GM15510 (cell line): ENCODE data around the gene RCVRN.

Source experiments
- POLR2A ChIP-seq: IDR thresholded peaks from 3 replicates; pipeline ENCODE4 v1.6.1; 2011; ENCODE audit warnings: borderline replicate concordance; ENCODE audit not compliant: insufficient read length; ENCODE audit errors: extremely low read depth

RCVRN gene

GRCh38 chr17:9905078-9905415, at the start of gene RCVRN:
TSS of gene RCVRN (minus strand) at chr17:9905271. CDS start at chr17:9905180, 91 bp downstream.
- TF ChIP-seq POLR2A: no peak

DNA sequence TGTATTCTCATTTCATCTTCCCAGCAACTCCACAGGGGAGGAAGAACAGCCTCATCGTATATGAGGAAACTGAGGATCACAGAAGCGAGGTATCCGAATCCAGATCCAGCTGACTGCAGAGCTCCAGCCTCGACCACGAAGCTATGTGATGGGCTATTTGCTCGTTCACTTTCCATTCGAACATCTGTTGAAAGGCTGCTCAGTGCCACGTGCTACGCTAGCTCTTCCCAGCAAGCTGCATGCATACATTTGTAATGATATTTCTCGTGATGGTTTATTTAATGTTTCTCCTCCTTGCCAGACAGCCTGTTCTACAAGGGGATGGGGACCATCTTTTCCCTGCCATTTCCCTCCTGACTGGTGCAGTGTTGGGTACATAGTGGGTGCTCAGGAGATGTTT, 48.4 kb upstream of the RCVRN start:
- TF ChIP-seq POLR2A: no peak

DNA sequence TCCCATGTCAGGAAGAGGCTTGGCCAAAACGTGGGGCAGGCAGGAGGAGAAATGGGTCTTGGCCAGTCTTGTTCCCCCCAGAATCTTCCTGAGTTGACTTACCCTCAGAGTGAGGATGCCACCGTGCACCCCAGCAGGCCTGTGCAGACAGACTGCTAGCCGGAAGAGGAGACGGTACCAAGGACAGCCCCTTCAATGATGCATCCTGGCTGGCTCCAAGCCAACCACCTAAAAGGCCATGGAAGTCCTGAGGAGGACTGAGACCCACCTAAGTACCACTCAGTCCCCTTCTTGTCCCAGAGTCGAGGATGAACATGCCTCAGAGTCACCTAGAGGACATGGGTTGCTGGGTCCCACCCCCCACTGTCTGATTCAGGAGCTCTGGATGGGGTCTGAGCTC, 46.7 kb upstream of the RCVRN start:
- TF ChIP-seq POLR2A: no peak

DNA sequence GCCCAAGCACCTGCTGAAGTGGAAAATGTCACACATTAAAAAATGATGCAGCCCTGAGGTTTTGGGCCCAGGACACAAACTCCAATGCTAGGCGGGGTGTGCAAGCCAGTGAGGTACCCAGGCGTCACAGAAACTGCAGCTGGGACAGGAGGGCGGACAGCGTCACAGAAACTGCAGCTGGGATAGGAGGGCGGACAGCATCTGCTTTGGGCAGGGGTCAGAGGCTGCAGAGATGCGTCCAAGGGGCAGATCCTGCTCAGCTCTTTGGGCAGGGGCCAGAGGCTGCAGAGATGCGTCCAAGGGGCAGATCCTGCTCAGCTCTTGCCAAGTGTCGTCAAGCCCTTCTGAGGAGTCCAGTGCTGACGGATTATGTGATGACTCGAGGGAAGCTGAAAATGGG, 43.9 kb upstream of the RCVRN start:
- no peak for TF ChIP-seq POLR2A

DNA sequence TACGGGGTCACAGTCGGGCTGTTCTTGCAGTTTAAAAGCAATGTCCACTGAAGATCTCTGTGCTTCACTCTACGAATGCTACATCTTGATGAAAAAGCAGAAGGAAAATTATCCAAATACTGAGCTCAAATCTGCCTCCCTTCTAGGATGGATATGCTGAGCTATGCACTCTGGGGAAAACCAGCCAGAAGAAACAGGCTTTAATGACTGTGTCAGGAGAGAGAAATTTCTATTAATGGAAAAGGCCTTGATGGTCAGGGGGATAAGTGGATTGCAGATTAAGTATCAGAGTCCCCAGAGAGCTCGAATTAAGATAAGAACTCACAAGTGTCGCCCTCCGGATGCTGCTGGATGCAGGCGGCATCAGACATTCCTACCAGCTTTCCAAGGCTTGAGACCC, 39.6 kb upstream of the RCVRN start:
- TF ChIP-seq POLR2A: no peak

GRCh38 chr17:9943343-9943742, 38.3 kb upstream of the RCVRN start:
- TF ChIP-seq POLR2A: no peak

GRCh38 chr17:9942885-9943284, 37.8 kb upstream of the RCVRN start:
- TF ChIP-seq POLR2A: no peak

DNA sequence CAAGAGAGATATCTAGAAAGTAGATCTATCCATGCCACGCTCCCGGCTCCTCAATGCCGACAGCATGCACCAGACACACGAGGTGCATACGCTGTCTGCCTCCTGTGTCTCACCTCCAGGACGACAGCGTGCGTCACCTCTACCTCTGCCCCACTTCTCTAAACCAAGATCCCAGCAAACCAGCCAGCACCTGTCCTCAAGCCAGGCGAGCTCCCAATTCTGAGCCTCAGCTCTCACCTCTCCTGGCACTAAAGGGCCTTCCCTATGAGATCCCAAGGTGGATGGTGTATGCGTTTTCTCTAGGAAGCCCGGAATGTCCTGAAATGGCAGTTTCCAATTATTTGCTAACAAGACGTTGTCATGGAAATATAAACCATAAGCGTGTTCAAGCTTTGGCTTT, 36.2 kb upstream of the RCVRN start:
- no peak for TF ChIP-seq POLR2A

DNA sequence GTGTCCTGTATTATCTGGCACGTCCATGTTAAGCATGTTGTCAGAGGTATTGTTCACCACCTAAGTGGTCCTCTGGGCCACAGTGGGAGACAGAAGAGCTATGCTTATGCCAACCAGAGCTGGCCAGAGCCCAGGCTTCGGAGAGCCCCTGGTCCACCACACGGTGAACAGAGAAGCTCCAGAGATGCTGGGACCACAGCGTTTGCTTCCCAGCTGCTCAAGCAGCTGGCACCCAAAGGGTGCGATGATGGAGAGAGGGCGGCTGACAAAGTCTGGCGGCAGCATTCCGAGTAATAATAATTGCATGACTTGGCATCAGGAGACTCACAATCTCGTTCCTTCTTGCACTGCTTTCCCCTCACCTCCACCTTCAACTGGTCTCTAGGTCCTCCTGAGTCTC, 35.8 kb upstream of the RCVRN start:
- no peak for TF ChIP-seq POLR2A

GRCh38 chr17:9938764-9939163, 33.7 kb upstream of the RCVRN start:
- no peak for TF ChIP-seq POLR2A

DNA sequence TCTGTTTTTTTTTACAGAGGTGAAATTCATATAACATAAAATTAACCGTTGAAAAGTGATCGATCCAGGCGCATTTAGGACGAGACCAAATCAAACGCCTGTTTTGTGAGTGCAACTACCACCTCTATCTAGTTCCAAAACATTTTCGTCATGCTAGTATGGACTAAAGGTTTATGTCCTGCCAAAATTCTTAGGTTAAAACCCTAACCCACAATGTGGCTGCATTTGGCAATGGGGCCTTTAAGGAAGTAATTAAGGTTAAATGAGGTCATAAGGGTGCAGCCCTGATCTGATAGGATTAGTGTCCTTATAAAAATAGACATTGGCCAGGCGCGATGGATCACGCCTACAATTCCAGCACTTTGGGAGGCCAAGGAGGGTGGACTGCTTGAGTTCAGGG, 32.8 kb upstream of the RCVRN start:
- TF ChIP-seq POLR2A: no peak

DNA sequence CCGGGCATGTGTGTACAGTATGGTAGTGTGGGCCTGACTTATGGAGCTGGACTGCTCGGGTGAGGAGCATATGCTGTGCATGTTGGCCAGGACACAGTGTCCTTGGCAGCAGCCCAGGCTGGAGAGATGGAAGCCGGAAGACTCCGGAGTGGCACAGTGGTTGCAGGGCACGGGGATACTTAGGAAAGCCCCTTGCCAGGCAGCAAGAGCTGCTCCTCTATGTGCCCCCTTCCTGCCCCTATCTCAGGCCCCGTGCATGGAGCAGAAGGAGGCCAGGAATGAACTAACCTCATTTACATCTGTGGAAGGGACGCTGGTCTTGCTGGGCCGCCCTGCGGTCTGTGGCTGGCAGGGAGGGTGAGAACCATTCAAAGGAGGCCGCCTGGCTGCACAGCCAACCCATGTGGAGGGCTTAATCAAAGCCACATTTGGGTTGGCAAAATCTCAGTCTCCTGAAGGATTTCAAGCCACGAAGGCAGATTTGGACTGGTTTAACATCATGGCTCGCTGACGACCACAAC, 32.2 kb upstream of the RCVRN start:
- TF ChIP-seq POLR2A: no peak

GRCh38 chr17:9936095-9936494, 31.0 kb upstream of the RCVRN start:
- no peak for TF ChIP-seq POLR2A

- TF ChIP-seq POLR2A: no peak
Measured at GRCh38 chr17:9935408-9935807, 30.3 kb upstream of the RCVRN start.

DNA sequence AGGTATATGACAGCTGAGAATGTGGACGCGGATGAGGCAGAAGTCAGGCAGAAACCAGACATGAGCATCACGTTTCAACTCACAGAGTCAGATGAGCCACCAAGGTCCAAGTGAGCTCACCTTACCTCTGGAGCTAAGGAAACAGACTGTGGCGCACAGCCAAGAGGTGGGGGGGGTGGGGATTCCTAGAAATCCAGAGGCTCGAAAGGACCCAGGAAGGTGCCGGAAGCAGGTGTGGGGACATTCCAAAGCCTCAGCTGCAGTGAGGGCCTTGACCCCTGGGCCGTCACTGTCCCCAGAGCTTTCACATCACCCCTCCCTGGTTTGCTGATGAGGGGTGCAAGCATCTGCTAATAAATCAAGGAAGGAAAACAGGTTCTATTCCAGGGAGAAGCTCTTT, 29.3 kb upstream of the RCVRN start:
- no peak for TF ChIP-seq POLR2A

- no peak for TF ChIP-seq POLR2A
Measured at GRCh38 chr17:9932491-9932890, 27.4 kb upstream of the RCVRN start.

DNA sequence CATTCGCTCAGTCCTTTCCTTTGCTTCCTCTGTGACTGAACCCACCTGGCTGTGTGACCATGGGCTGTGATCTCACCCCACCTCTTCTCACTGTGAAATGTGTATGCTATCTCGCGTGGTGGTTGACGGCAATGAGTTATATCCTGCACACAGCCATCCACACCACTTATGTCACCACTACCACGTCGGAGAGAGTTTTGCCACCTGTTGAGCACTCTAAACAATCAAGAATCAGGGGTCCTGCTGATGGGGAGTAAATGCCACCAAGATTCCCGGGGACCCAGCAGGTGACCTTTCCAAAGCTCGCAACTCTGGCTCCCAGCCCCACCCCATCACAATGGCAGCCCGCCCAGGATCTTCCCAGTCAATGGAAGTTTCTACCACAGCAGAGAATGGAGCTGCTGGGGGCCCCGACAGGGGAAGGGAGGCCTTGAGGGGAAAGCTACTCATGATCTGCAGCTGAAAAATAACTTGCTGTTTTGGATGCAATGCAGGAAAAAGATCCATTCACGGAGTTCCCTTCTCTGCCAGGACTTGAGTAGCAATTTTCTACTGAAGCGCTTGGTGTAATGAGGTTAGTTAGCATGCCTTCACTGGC, 26.2 kb upstream of the RCVRN start:
- TF ChIP-seq POLR2A: no peak
